Measurements from ENCODE around the gene C16orf89.

C16orf89 gene

DNA sequence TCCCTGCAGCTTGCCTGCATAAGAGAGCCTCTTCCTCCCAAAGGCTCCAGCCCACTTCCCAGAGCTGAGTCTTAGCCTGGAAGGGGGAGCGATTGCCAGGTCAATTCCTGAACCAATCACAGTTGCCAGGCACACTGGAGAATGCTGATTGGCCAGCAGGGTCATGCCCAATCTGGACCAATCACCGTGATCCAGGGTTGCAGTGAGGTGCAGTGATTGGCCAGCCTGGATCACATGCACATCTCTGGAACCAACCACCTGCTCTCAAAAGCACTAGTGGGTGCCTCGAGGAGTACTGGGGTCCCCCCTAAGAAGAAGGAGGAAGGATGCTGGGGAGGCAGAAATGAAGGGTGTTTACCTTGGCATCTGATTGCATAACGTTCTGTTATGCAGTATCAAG lies 50.4 kb downstream of the C16orf89 start:
- WGBS (ENCODE audit: insufficient coverage) = 86% methylated on average over 3 of the region's 4 CpGs
- POLR2A ChIA-PET = no interaction called here
- peaks cover 0 to 6% (median 0%) of the 10 kb centered on the region in 4 experiments for H3K4me1 ChIP-seq (ENCODE audit: control extremely low read depth in 1 of 4, control insufficient read depth in 4 of 4, insufficient read depth in 4 of 4, low read length in 3 of 4)
- H3K27ac ChIP-seq (ENCODE audit: insufficient read depth in 1 of 2, low read depth in 1 of 2, low read length in 2 of 2, poor library complexity in 1 of 2, severe bottlenecking in 2 of 2) = no peak overlapping the region
- H3K36me3 ChIP-seq (ENCODE audit: control insufficient read depth in 4 of 4, insufficient read depth in 4 of 4, low read length in 3 of 4) = no peaks in the 10 kb centered on the region
- no peak overlapping the region for H3K4me3 ChIP-seq (ENCODE audit: control insufficient read depth in 1 of 7, extremely low read depth in 1 of 7, insufficient read depth in 4 of 7, low read depth in 2 of 7, low read length in 6 of 7)
- CTCF ChIA-PET = no interaction called here
- H3K9me3 ChIP-seq (ENCODE audit: control extremely low read depth in 1 of 5, control insufficient read depth in 4 of 5, insufficient read depth in 2 of 5, low read depth in 1 of 5, low read length in 4 of 5) = no peaks in the 10 kb centered on the region
- no peak for DNase-seq
- H3K27me3 ChIP-seq (replicated peaks in 2 of 5; ENCODE audit: control insufficient read depth in 4 of 5, insufficient read depth in 5 of 5, low read length in 4 of 5) = peaks cover 0 to 15% (median 3%) of the 10 kb centered on the region in 5 experiments

DNA sequence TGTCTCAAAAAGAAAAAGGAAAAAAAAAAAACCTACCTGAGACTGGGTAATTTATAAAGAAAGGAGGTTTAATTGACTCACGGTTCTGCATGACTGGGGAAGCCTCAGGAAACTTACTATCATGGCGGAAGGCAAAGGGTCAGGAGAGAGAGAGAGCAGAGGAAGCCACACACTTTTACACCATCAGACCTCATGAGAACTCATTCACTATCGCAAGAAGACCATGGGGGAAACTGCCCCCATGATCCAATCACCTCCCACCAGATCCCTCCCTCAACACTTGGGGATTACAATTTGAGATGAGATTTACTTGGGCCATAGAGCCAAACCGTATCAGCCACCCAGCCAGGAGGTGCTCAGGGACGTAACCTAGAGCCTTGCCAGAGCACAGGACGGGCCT lies 52.9 kb downstream of the C16orf89 start:
- H3K9me3 ChIP-seq (ENCODE audit: control extremely low read depth in 1 of 5, control insufficient read depth in 4 of 5, insufficient read depth in 2 of 5, low read depth in 1 of 5, low read length in 4 of 5) = no peaks in the 10 kb centered on the region
- H3K27ac ChIP-seq (ENCODE audit: insufficient read depth in 1 of 2, low read depth in 1 of 2, low read length in 2 of 2, poor library complexity in 1 of 2, severe bottlenecking in 2 of 2) = no peak overlapping the region
- DNase-seq = no peak
- POLR2A ChIA-PET = no interaction called here
- no peak overlapping the region for H3K4me3 ChIP-seq (ENCODE audit: control insufficient read depth in 1 of 7, extremely low read depth in 1 of 7, insufficient read depth in 4 of 7, low read depth in 2 of 7, low read length in 6 of 7)
- CTCF ChIA-PET = no interaction called here
- H3K4me1 ChIP-seq (ENCODE audit: control extremely low read depth in 1 of 4, control insufficient read depth in 4 of 4, insufficient read depth in 4 of 4, low read length in 3 of 4) = peaks cover 0 to 6% (median 0%) of the 10 kb centered on the region in 4 experiments
- WGBS (ENCODE audit: insufficient coverage) = 96% methylated on average over 4 of the region's 6 CpGs
- no peaks in the 10 kb centered on the region for H3K36me3 ChIP-seq (ENCODE audit: control insufficient read depth in 4 of 4, insufficient read depth in 4 of 4, low read length in 3 of 4)
- H3K27me3 ChIP-seq (replicated peaks in 2 of 5; ENCODE audit: control insufficient read depth in 4 of 5, insufficient read depth in 5 of 5, low read length in 4 of 5) = peaks cover 0 to 20% (median 3%) of the 10 kb centered on the region in 5 experiments

DNA sequence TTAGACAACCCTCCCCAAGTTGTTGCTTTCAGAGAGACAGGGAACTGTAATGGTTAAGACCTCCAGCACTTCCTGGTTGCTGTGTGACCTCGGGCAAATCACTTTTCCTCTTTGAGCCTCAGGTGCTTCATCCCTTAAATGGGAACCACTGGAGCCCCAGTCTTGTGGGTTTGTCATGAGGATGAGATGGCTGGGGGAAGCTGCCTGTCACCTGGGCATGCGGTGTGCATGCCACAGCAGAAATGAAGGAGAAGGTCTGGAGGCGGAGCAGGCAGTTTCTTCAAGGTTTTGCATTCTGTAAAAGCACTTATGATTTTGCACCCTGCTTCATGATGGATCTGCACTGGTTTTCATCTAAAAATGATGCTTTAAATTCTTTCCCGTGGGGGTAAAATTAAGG lies 54.1 kb downstream of the C16orf89 start:
- no peaks in the 10 kb centered on the region for H3K9me3 ChIP-seq (ENCODE audit: control extremely low read depth in 1 of 5, control insufficient read depth in 4 of 5, insufficient read depth in 2 of 5, low read depth in 1 of 5, low read length in 4 of 5)
- ChIA-PET CTCF (no interaction called here), POLR2A (no interaction called here)
- H3K27me3 ChIP-seq (replicated peaks in 2 of 5; ENCODE audit: control insufficient read depth in 4 of 5, insufficient read depth in 5 of 5, low read length in 4 of 5) = peaks cover 0 to 20% (median 3%) of the 10 kb centered on the region in 5 experiments
- WGBS (ENCODE audit: insufficient coverage) = 71% methylated on average over 4 of the region's 4 CpGs
- peaks cover 0 to under 1% (median 0%) of the 10 kb centered on the region in 4 experiments for H3K4me1 ChIP-seq (ENCODE audit: control extremely low read depth in 1 of 4, control insufficient read depth in 4 of 4, insufficient read depth in 4 of 4, low read length in 3 of 4)
- H3K4me3 ChIP-seq (ENCODE audit: control insufficient read depth in 1 of 7, extremely low read depth in 1 of 7, insufficient read depth in 4 of 7, low read depth in 2 of 7, low read length in 6 of 7) = no peak overlapping the region
- H3K36me3 ChIP-seq (ENCODE audit: control insufficient read depth in 4 of 4, insufficient read depth in 4 of 4, low read length in 3 of 4) = no peaks in the 10 kb centered on the region
- no peak for DNase-seq
- H3K27ac ChIP-seq (ENCODE audit: insufficient read depth in 1 of 2, low read depth in 1 of 2, low read length in 2 of 2, poor library complexity in 1 of 2, severe bottlenecking in 2 of 2) = no peak overlapping the region

DNA sequence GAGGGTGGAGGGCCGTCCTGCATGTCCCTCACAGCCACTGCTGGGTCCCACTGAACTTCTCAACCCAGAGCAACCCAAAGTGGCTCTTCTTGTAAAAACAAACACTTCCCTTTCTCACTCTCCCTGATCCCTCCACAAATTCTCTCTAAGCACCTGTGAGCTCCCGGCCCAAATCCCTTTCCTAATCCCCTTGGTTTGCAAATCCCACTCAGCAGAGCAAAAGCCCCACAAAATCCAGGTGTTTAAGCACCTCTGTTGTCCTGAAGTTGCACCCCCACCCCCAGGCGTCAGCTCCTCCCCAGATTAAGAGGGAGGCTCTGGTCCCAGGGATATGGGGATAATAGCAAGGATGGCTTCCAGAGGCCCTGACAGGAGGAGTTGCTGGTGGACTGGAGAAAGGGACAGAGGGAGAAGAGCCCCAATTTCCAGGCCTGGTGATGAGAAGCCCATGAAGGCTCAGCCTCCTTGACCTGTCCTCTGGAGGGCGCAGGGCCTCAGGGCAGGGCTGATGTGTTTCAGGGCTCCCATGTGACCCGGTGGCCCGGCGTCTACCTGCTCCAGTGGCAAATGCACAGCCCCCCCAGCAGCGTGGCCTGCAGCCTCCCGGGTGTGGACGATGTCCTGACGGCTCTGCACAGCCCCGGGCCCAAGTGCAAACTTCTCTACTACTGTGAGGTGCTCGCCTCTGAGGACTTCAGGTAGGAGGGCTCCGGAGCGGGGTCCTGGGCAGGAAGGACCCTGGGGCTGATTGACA lies 55.0 kb downstream of the C16orf89 start:
- no peaks in the 10 kb centered on the region for H3K36me3 ChIP-seq (ENCODE audit: control insufficient read depth in 4 of 4, insufficient read depth in 4 of 4, low read length in 3 of 4)
- DNase-seq = no peak
- CTCF ChIA-PET = no interaction called here
- H3K4me1 ChIP-seq (ENCODE audit: control extremely low read depth in 1 of 4, control insufficient read depth in 4 of 4, insufficient read depth in 4 of 4, low read length in 3 of 4) = no peaks in the 10 kb centered on the region
- H3K4me3 ChIP-seq (ENCODE audit: control insufficient read depth in 1 of 7, extremely low read depth in 1 of 7, insufficient read depth in 4 of 7, low read depth in 2 of 7, low read length in 6 of 7) = no peak overlapping the region
- 65% methylated on average over 9 of the region's 15 CpGs for WGBS (ENCODE audit: insufficient coverage)
- H3K27me3 ChIP-seq (replicated peaks in 2 of 5; ENCODE audit: control insufficient read depth in 4 of 5, insufficient read depth in 5 of 5, low read length in 4 of 5) = peaks cover 0 to 19% (median 3%) of the 10 kb centered on the region in 5 experiments
- POLR2A ChIA-PET = no interaction called here
- H3K9me3 ChIP-seq (ENCODE audit: control extremely low read depth in 1 of 5, control insufficient read depth in 4 of 5, insufficient read depth in 2 of 5, low read depth in 1 of 5, low read length in 4 of 5) = no peaks in the 10 kb centered on the region
- no peak overlapping the region for H3K27ac ChIP-seq (ENCODE audit: insufficient read depth in 1 of 2, low read depth in 1 of 2, low read length in 2 of 2, poor library complexity in 1 of 2, severe bottlenecking in 2 of 2)

DNA sequence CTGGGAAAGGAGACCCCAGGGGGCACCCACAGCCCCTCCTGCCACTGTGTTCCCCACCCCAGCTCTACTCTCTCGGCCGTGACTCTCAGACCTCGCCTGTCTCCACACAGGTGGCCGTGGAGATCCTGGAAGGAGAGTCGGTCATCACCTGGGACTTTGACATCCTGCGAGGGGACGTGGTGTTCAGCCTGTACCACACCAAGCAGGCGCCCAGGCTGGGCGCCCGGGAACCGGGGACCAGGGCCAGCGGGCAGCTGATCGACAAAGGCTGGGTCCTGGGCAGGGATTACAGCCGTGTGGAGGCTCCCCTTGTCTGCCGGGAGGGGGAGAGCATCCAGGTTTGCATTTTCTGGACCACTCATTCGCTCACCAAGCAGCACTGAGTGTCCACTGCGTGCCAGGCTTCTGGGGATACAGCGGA lies 57.4 kb downstream of the C16orf89 start:
- no peak overlapping the region for H3K4me3 ChIP-seq (ENCODE audit: control insufficient read depth in 1 of 7, extremely low read depth in 1 of 7, insufficient read depth in 4 of 7, low read depth in 2 of 7, low read length in 6 of 7)
- peaks cover 0 to 17% (median 3%) of the 10 kb centered on the region in 5 experiments for H3K27me3 ChIP-seq (replicated peaks in 2 of 5; ENCODE audit: control insufficient read depth in 4 of 5, insufficient read depth in 5 of 5, low read length in 4 of 5)
- H3K36me3 ChIP-seq (ENCODE audit: control insufficient read depth in 4 of 4, insufficient read depth in 4 of 4, low read length in 3 of 4) = no peaks in the 10 kb centered on the region
- ChIA-PET POLR2A (no interaction called here), CTCF (no interaction called here)
- H3K9me3 ChIP-seq (ENCODE audit: control extremely low read depth in 1 of 5, control insufficient read depth in 4 of 5, insufficient read depth in 2 of 5, low read depth in 1 of 5, low read length in 4 of 5) = no peaks in the 10 kb centered on the region
- H3K27ac ChIP-seq (ENCODE audit: insufficient read depth in 1 of 2, low read depth in 1 of 2, low read length in 2 of 2, poor library complexity in 1 of 2, severe bottlenecking in 2 of 2) = no peak overlapping the region
- 92% methylated on average over 18 of the region's 18 CpGs for WGBS (ENCODE audit: insufficient coverage)
- peaks cover 0 to 6% (median 0%) of the 10 kb centered on the region in 4 experiments for H3K4me1 ChIP-seq (ENCODE audit: control extremely low read depth in 1 of 4, control insufficient read depth in 4 of 4, insufficient read depth in 4 of 4, low read length in 3 of 4)
- DNase-seq = no peak

DNA sequence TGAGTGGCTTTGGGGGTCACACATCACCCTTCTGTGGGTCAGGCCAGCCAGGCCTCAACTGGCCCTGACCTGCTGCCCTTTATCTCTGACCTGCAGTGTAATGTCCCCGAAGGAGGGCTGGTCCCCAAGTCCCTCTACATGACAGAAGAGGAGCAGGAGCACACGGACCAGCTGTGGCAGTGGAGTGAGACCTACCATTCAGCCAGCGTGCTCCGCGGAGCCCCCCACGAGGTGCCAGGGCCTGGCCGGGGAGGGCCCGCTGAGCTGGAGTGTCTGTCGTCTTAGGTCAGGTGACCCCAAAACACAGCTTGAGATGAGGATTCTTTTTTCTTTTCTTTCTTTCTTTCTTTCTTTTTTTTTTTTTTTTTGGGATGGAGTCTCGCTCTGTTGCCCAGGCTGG lies 58.5 kb downstream of the C16orf89 start:
- CTCF ChIA-PET = interaction anchor here (0.6 kb wide), 2 partner anchors 116 to 268 kb away, joined by 3 read pairs; no protein-coding TSS in a partner anchor
- POLR2A ChIA-PET = no interaction called here

DNA sequence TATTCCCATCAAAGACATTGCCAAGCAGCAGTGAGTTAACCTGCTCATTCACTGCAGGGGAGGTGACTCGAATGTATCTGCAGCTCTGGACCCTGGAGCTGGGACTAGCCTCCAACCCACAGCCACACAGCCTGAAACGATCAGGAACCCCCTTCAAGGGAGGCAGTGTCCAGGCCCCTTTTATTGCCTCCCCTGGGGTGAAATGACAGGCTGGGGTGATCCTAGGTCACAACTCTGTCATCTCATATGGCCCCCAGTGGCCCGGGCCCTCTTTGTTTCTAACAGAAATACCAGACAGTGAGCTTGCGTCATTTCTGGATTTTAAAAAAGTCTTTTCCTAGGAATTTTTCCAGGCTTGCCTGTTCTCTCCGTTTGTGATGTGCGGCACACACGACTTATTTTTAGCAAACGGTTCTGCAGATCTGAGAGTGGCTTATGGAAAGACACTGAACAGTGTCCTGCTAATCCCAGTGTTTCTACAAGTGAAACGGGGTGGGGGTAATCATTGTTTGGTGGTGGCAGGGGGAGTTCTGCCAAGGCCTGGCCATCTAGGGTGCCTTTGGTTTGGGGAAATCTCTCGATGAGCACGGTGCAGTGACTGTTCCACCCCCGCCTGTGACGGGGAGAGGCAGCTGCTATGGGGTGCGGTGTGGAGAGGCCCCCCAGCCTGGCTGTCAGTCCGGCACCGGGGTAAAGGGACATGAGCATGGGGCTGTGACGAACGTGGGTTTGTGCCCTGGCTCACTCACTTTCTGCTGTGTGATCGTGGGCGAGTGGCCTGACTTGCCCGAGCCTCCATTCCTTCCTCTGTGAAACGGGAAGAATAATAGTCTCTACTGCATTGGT lies 59.2 kb downstream of the C16orf89 start:
- Histone ChIP-seq H3K4me3 (ENCODE audit: control insufficient read depth in 1 of 7, extremely low read depth in 1 of 7, insufficient read depth in 4 of 7, low read depth in 2 of 7, low read length in 6 of 7) (no peak overlapping the region), H3K36me3 (ENCODE audit: control insufficient read depth in 4 of 4, insufficient read depth in 4 of 4, low read length in 3 of 4) (no peaks in the 10 kb centered on the region), H3K9me3 (ENCODE audit: control extremely low read depth in 1 of 5, control insufficient read depth in 4 of 5, insufficient read depth in 2 of 5, low read depth in 1 of 5, low read length in 4 of 5) (no peaks in the 10 kb centered on the region), H3K27me3 (replicated peaks in 2 of 5; ENCODE audit: control insufficient read depth in 4 of 5, insufficient read depth in 5 of 5, low read length in 4 of 5) (peaks cover 0 to 16% (median 3%) of the 10 kb centered on the region in 5 experiments), H3K4me1 (ENCODE audit: control extremely low read depth in 1 of 4, control insufficient read depth in 4 of 4, insufficient read depth in 4 of 4, low read length in 3 of 4) (peaks cover 0 to 11% (median 0%) of the 10 kb centered on the region in 4 experiments), H3K27ac (ENCODE audit: insufficient read depth in 1 of 2, low read depth in 1 of 2, low read length in 2 of 2, poor library complexity in 1 of 2, severe bottlenecking in 2 of 2) (no peak overlapping the region)
- ChIA-PET CTCF (no interaction called here), POLR2A (no interaction called here)
- no peak for DNase-seq
- WGBS (ENCODE audit: insufficient coverage) = 92% methylated on average over 14 of the region's 22 CpGs

More for the DNA sequence above, 58.5 kb downstream of the C16orf89 start:
- Histone ChIP-seq H3K4me3 (ENCODE audit: control insufficient read depth in 1 of 7, extremely low read depth in 1 of 7, insufficient read depth in 4 of 7, low read depth in 2 of 7, low read length in 6 of 7) (no peak overlapping the region), H3K9me3 (ENCODE audit: control extremely low read depth in 1 of 5, control insufficient read depth in 4 of 5, insufficient read depth in 2 of 5, low read depth in 1 of 5, low read length in 4 of 5) (no peaks in the 10 kb centered on the region), H3K4me1 (ENCODE audit: control extremely low read depth in 1 of 4, control insufficient read depth in 4 of 4, insufficient read depth in 4 of 4, low read length in 3 of 4) (peaks cover 0 to 6% (median 0%) of the 10 kb centered on the region in 4 experiments), H3K27me3 (replicated peaks in 2 of 5; ENCODE audit: control insufficient read depth in 4 of 5, insufficient read depth in 5 of 5, low read length in 4 of 5) (peaks cover 0 to 17% (median 3%) of the 10 kb centered on the region in 5 experiments), H3K27ac (ENCODE audit: insufficient read depth in 1 of 2, low read depth in 1 of 2, low read length in 2 of 2, poor library complexity in 1 of 2, severe bottlenecking in 2 of 2) (no peak overlapping the region), H3K36me3 (ENCODE audit: control insufficient read depth in 4 of 4, insufficient read depth in 4 of 4, low read length in 3 of 4) (no peaks in the 10 kb centered on the region)
- no peak for DNase-seq
- whole genome bisulfite sequencing (ENCODE audit: insufficient coverage) = 100% methylated on average over 1 of the region's 10 CpGs
